Mucosa of descending colon (tissue), 3 donors: ENCODE data around the gene EMCN. TPM values are rescaled to one million over a fixed set of nuclear protein-coding genes. Genes with fewer than 3 reads are reported as not detected.

Experiments used
- ATAC-seq: fragments of 200-7000 bp; cut with Tn5 transposase; one replicate; pipeline ENCODE4 v1.9.1; 2020; ENCODE audit warnings: mild to moderate bottlenecking, moderate library complexity
- DNase-seq, 3 donors: peaks; one replicate each; pipeline ENCODE4 v3.0.0-alpha.2; 2020
- H3K36me3 ChIP-seq: fragments of 200-600 bp; one replicate; pipeline ENCODE4 v1.8.0; 2021; ENCODE audit warnings: low read depth, mild to moderate bottlenecking
- H3K4me1 ChIP-seq: fragments of 200-600 bp; one replicate; pipeline ENCODE4 v1.8.0; 2021; ENCODE audit warnings: low read depth, mild to moderate bottlenecking
- H3K4me3 ChIP-seq: fragments of 200-600 bp; one replicate; pipeline ENCODE4 v1.8.0; 2021; ENCODE audit warnings: mild to moderate bottlenecking
- H3K9me3 ChIP-seq: fragments of 200-600 bp; one replicate; pipeline ENCODE4 v1.8.0; 2021; ENCODE audit warnings: mild to moderate bottlenecking
- intact Hi-C, 2 donors: fragments of 100-400 bp; cut with DNase I in 1 of 2; cut with micrococcal nuclease in 1 of 2; formaldehyde crosslinking; loops; one replicate each; pipeline versions ENCODE4 v1.11.0 to v1.11.1; 2022; cut with DNase I, micrococcal nuclease
- total RNA-seq, 3 donors: library from RNA; stranded (reverse); fragmentation: NEBNext Ultra II Directional in 2 of 3; extraction: Animal tissue kit (Norgen Biotek cat#: 25700) in 2 of 3; gene quantifications; one replicate each; pipeline versions ENCODE4 v1.2.1 to v1.2.4, GENCODE V29; 2021 to 2023
- TF ChIP-seq, protein P1 (sequence below): fragments of 200-600 bp; IDR thresholded peaks from one replicate; pipeline ENCODE4 v1.8.0; 2022; ENCODE audit warnings: antibody characterized with exemption, mild to moderate bottlenecking
- donor health status: DM: no; HTN: no; CAD: no; lungs with moderate emphysema.
- donor health status: DM: no; HTN: no; CAD: no.
- donor health status: DM: no; HTN: yes; CAD: no.

Gene EMCN
- total RNA-seq, 3 donors from 2014 or later: 3.1 to 8.0 (median 4.5) TPM

GRCh38 chr4:100469555-100469954 lies 48.3 kb downstream of the EMCN start:
- intact Hi-C loops: no loop called here
- TF ChIP-seq, protein P1, sequence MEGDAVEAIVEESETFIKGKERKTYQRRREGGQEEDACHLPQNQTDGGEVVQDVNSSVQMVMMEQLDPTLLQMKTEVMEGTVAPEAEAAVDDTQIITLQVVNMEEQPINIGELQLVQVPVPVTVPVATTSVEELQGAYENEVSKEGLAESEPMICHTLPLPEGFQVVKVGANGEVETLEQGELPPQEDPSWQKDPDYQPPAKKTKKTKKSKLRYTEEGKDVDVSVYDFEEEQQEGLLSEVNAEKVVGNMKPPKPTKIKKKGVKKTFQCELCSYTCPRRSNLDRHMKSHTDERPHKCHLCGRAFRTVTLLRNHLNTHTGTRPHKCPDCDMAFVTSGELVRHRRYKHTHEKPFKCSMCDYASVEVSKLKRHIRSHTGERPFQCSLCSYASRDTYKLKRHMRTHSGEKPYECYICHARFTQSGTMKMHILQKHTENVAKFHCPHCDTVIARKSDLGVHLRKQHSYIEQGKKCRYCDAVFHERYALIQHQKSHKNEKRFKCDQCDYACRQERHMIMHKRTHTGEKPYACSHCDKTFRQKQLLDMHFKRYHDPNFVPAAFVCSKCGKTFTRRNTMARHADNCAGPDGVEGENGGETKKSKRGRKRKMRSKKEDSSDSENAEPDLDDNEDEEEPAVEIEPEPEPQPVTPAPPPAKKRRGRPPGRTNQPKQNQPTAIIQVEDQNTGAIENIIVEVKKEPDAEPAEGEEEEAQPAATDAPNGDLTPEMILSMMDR: no peak
- H3K4me1 ChIP-seq: no peaks in the 10 kb centered on the region
- ATAC-seq (no peak), DNase-seq (no peak)
- H3K4me3 ChIP-seq: no peak overlapping the region
- peaks cover 6% of the 10 kb centered on the region for H3K9me3 ChIP-seq
- H3K36me3 ChIP-seq: no peaks in the 10 kb centered on the region

GRCh38 chr4:100466501-100466900 lies 51.3 kb downstream of the EMCN start:
- no peak overlapping the region for H3K4me3 ChIP-seq
- DNase-seq (no peak), ATAC-seq (no peak)
- H3K4me1 ChIP-seq: no peaks in the 10 kb centered on the region
- TF ChIP-seq, protein P1: no peak
- intact Hi-C loops: no loop called here
- peaks cover 6% of the 10 kb centered on the region for H3K9me3 ChIP-seq
- H3K36me3 ChIP-seq: no peaks in the 10 kb centered on the region

- no peak overlapping the region for H3K4me3 ChIP-seq
- intact Hi-C loops: no loop called here
- ATAC-seq (no peak), DNase-seq (no peak)
- TF ChIP-seq, protein P1: no peak
- H3K4me1 ChIP-seq: no peaks in the 10 kb centered on the region
- H3K9me3 ChIP-seq: no peaks in the 10 kb centered on the region
- no peaks in the 10 kb centered on the region for H3K36me3 ChIP-seq
These were observed 55.8 kb downstream of the EMCN start for GRCh38 chr4:100461807-100462605.

DNA sequence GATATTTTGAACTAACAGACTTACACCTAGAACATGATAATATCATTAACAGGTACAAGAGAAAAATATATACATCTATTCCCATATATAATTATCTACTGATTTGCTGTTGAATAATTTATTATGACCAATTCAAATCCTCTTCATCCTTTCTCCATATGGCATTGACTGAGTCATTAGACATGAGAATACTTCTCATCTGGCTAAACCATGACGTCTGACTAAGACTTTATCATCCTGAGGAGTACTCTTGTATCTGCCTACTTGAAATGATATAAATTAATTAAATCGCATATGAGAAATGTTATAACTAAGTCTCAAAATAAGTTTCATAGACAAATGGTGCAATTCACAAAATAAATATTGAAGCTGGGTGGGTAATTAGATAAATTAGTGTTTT lies 67.4 kb downstream of the EMCN start:
- TF ChIP-seq, protein P1: no peak
- ATAC-seq (no peak), DNase-seq (no peak)
- Histone ChIP-seq H3K4me1 (no peaks in the 10 kb centered on the region), H3K4me3 (no peak overlapping the region), H3K9me3 (no peaks in the 10 kb centered on the region), H3K36me3 (no peaks in the 10 kb centered on the region)
- intact Hi-C loops: no loop called here

GRCh38 chr4:100431416-100431815 lies 86.4 kb downstream of the EMCN start:
- Histone ChIP-seq H3K36me3 (no peaks in the 10 kb centered on the region), H3K4me3 (no peak overlapping the region), H3K9me3 (no peaks in the 10 kb centered on the region), H3K4me1 (no peaks in the 10 kb centered on the region)
- TF ChIP-seq, protein P1: no peak
- no peak for ATAC-seq
- intact Hi-C loops: no loop called here
- no peak for DNase-seq
